Measurements from ENCODE around the gene MID1.

MID1 gene

DNA sequence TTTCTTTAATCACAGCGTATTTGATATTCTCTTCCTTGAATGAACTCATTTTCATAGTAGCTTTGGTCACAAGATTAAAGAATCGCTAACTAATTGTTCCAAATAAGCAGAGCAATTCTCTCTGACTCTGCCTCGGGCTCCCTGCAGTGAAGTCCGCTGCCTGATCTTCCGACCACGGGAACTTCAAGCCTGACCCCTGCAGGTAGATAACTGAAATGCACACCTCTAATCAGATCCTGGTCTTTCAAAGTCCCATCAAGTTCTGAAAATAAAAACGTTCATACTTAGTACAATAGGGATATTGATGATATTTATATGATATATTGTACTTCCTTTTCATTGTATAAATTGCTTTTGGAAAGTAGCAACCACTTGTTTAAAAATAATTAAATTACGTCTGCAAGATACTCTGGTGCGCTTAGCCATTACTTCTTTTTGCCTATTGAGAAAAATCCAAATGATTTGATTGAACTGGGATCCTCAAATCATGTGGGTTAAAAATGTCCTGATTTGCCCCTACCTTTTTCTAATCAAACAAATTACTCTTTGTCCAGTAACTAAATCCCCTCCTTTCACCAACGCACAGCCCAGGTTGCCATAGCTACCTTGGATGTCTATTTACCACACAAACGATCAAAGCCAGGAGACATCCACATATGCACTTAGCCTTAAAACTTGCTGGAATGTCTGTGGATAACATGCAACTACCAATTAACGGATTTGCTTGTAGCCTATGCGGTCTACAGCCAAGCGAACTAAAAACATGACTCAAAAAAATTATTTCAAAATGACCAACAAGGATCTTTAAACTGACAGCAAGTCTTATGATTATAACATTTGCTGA lies 4.2 kb downstream of the MID1 start:
- TF ChIP-seq, protein P1, sequence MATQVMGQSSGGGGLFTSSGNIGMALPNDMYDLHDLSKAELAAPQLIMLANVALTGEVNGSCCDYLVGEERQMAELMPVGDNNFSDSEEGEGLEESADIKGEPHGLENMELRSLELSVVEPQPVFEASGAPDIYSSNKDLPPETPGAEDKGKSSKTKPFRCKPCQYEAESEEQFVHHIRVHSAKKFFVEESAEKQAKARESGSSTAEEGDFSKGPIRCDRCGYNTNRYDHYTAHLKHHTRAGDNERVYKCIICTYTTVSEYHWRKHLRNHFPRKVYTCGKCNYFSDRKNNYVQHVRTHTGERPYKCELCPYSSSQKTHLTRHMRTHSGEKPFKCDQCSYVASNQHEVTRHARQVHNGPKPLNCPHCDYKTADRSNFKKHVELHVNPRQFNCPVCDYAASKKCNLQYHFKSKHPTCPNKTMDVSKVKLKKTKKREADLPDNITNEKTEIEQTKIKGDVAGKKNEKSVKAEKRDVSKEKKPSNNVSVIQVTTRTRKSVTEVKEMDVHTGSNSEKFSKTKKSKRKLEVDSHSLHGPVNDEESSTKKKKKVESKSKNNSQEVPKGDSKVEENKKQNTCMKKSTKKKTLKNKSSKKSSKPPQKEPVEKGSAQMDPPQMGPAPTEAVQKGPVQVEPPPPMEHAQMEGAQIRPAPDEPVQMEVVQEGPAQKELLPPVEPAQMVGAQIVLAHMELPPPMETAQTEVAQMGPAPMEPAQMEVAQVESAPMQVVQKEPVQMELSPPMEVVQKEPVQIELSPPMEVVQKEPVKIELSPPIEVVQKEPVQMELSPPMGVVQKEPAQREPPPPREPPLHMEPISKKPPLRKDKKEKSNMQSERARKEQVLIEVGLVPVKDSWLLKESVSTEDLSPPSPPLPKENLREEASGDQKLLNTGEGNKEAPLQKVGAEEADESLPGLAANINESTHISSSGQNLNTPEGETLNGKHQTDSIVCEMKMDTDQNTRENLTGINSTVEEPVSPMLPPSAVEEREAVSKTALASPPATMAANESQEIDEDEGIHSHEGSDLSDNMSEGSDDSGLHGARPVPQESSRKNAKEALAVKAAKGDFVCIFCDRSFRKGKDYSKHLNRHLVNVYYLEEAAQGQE (IDR thresholded peaks at IDR 0.05; ENCODE audit: insufficient read depth in 1 of 2, low read depth in 2 of 2, low read length in 2 of 2): no peak
- TF ChIP-seq TAF1 (IDR thresholded peaks at IDR 0.05; ENCODE audit: borderline replicate concordance, insufficient read depth, low read length) (no peak), SIN3A (IDR thresholded peaks at IDR 0.05; ENCODE audit: borderline replicate concordance, insufficient read depth, low read length) (no peak), POLR2AphosphoS5 (IDR thresholded peaks at IDR 0.05; ENCODE audit: low read depth, low read length) (no peak)

DNA sequence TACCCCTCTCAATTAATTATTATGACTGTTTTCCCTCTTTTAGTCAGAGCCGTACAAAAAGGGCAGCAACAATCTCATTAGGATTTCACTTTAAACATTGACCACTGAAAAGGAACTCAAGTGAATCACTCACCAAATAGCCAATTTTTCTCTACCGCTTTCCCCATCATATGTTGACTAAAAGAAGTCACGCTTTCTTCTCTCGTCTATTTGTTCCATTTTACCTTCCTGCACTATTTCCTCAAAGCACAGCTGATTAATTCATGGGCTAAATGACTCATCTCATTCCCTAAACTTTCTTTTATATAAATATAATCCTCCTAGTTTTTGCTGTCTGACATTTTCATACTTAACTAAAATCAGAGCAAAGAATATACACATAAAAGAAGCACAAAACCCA lies 8.2 kb downstream of the MID1 start:
- TF ChIP-seq FOXP2 (optimal IDR thresholded peaks at IDR 0.05; ENCODE audit: borderline replicate concordance, extremely low read depth, extremely low read length, insufficient read depth): no peak
- TF ChIP-seq TAF1 (IDR thresholded peaks at IDR 0.05; ENCODE audit: borderline replicate concordance, insufficient read depth, low read length): no peak
- no peak for TF ChIP-seq SIN3A (IDR thresholded peaks at IDR 0.05; ENCODE audit: borderline replicate concordance, insufficient read depth, low read length)
- TF ChIP-seq POLR2AphosphoS5 (IDR thresholded peaks at IDR 0.05; ENCODE audit: low read depth, low read length): no peak
- TF ChIP-seq, protein P1 (IDR thresholded peaks at IDR 0.05; ENCODE audit: insufficient read depth in 1 of 2, low read depth in 2 of 2, low read length in 2 of 2): no peak

DNA sequence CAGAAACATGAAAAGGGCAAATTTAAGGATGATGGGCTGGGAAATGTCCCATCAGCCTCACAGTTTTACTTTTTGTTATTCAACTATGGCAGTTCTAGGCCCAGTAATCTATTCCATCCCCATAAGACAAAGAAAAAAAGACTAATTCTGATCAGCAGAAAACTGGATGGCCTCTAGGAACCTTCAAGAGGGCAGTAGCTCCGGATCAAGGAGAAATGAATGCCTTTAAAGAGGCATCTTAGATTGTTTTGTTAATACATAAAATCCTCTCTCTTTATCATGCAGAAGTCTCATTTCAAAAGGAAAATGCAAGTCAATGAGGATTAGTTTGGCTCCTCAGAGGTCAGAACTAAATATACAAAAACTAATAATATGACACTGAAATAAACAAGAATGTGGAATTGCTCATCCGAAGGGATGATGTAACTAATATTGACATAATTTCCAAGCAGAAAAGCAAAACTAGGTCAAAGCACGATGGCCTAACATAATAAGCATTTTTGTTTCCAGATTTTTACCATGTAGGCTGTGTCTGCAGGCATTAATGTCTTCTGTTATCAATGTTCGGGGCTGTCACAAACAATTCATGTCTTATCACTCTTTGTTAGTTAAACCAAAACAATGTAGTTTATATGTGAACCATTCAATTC lies 8.8 kb downstream of the MID1 start:
- TF ChIP-seq FOXP2 (optimal IDR thresholded peaks at IDR 0.05; ENCODE audit: borderline replicate concordance, extremely low read depth, extremely low read length, insufficient read depth) (no peak), SIN3A (IDR thresholded peaks at IDR 0.05; ENCODE audit: borderline replicate concordance, insufficient read depth, low read length) (no peak), TAF1 (IDR thresholded peaks at IDR 0.05; ENCODE audit: borderline replicate concordance, insufficient read depth, low read length) (no peak), POLR2AphosphoS5 (IDR thresholded peaks at IDR 0.05; ENCODE audit: low read depth, low read length) (no peak)
- TF ChIP-seq, protein P1 (IDR thresholded peaks at IDR 0.05; ENCODE audit: insufficient read depth in 1 of 2, low read depth in 2 of 2, low read length in 2 of 2): no peak

DNA sequence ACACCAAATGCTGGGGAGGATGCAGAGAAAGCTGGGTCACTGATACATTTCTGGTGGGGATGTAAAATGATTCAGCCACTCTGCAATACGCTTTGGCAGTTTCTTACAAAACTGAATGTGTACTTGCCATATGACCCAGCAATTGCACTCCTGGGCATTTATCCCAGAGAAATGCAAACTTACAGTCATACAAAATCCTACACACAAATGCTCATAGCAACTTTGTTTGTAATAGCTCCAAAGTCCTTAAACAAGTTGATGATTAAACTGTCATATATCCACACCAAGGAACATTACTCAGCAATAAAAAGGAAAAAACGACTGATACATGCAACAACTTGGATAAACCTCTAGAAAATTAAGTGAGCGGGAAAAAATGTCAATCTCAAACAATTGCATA lies 12.3 kb downstream of the MID1 start:
- TF ChIP-seq, protein P1 (IDR thresholded peaks at IDR 0.05; ENCODE audit: insufficient read depth in 1 of 2, low read depth in 2 of 2, low read length in 2 of 2): no peak
- TF ChIP-seq TAF1 (IDR thresholded peaks at IDR 0.05; ENCODE audit: borderline replicate concordance, insufficient read depth, low read length) (no peak), POLR2AphosphoS5 (IDR thresholded peaks at IDR 0.05; ENCODE audit: low read depth, low read length) (no peak), SIN3A (IDR thresholded peaks at IDR 0.05; ENCODE audit: borderline replicate concordance, insufficient read depth, low read length) (no peak), FOXP2 (optimal IDR thresholded peaks at IDR 0.05; ENCODE audit: borderline replicate concordance, extremely low read depth, extremely low read length, insufficient read depth) (no peak)

Data from PFSK-1 (cell line).